Measurements from ENCODE around the gene SH3YL1. TPM values are rescaled to one million over a fixed set of nuclear protein-coding genes. Genes with fewer than 3 reads are reported as not detected.

The SH3YL1 gene
- total RNA-seq, 1 donor from 2014 or later, result 33.3 TPM

DNA sequence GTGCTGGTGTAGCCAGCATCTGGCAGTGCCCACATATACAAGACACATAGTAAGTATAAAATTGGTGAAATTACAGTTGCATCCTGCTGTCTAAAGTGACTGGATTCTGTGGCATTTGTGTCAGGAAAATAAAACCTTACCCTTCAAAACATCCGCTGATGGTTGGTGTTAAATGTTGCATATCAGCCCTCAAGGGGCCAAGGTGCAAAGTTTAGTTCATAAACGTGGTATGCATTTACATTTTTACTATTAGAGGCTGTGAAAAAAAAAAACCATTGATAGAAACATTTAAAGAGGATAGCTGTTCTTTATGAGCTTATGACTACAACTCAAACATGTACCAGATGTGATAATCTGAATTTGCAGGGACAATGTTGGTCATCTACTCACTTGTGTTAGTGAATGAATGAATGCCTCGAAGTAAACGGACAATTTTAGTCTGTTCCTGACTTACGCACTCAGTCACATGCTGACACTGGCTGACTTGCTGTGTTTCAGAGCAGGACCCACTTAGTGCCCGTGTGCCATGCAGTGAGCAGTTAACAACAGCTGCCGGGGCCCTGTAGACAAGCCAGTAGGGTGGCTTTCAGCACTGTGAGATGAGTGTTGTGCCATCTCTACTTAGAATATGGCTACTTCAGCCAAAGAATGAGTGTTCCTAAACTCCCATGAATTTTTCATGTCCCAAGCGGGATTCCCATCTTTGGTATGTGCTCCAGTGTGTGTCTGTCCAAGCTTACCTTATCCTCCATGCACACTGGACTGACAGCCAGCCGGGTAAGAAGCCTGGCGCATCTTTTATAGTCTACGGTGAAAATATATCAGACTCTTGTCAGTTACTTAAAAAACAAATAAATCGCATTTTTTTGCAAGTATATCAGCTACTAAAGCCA lies 18.8 kb upstream of the SH3YL1 start:
- Mint-ChIP-seq H3K27ac (no peak overlapping the region), H3K36me3 (ENCODE audit: low read depth) (peaks cover 53% of the 10 kb centered on the region), H3K27me3 (peaks cover 14% of the 10 kb centered on the region), H3K4me1 (peaks cover 8% of the 10 kb centered on the region), H3K9me3 (no peaks in the 10 kb centered on the region), H3K4me3 (no peak overlapping the region)
- ChIA-PET POLR2A (no interaction called here), CTCF (no interaction called here)
- intact Hi-C loops (cut with micrococcal nuclease), result no loop called here
- DNase-seq (no peak), ATAC-seq (ENCODE audit: low read depth) (no peak)
- TF ChIP-seq, protein P1, sequence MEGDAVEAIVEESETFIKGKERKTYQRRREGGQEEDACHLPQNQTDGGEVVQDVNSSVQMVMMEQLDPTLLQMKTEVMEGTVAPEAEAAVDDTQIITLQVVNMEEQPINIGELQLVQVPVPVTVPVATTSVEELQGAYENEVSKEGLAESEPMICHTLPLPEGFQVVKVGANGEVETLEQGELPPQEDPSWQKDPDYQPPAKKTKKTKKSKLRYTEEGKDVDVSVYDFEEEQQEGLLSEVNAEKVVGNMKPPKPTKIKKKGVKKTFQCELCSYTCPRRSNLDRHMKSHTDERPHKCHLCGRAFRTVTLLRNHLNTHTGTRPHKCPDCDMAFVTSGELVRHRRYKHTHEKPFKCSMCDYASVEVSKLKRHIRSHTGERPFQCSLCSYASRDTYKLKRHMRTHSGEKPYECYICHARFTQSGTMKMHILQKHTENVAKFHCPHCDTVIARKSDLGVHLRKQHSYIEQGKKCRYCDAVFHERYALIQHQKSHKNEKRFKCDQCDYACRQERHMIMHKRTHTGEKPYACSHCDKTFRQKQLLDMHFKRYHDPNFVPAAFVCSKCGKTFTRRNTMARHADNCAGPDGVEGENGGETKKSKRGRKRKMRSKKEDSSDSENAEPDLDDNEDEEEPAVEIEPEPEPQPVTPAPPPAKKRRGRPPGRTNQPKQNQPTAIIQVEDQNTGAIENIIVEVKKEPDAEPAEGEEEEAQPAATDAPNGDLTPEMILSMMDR (IDR thresholded peaks at IDR 0.05), result no peak

- CTCF ChIA-PET, result no interaction called here
- no peak for ATAC-seq (ENCODE audit: low read depth)
- TF ChIP-seq, protein P1 (IDR thresholded peaks at IDR 0.05), result no peak
- Mint-ChIP-seq H3K4me3 (no peak overlapping the region), H3K36me3 (ENCODE audit: low read depth) (peaks cover 64% of the 10 kb centered on the region), H3K27me3 (peaks cover 9% of the 10 kb centered on the region), H3K27ac (no peak overlapping the region), H3K9me3 (no peaks in the 10 kb centered on the region), H3K4me1 (peaks cover 3% of the 10 kb centered on the region)
- POLR2A ChIA-PET, result no interaction called here
- no peak for DNase-seq
- intact Hi-C loops (cut with micrococcal nuclease), result no loop called here
Observed at GRCh38 chr2:281381-281780, 17.5 kb upstream of the SH3YL1 start.

DNA sequence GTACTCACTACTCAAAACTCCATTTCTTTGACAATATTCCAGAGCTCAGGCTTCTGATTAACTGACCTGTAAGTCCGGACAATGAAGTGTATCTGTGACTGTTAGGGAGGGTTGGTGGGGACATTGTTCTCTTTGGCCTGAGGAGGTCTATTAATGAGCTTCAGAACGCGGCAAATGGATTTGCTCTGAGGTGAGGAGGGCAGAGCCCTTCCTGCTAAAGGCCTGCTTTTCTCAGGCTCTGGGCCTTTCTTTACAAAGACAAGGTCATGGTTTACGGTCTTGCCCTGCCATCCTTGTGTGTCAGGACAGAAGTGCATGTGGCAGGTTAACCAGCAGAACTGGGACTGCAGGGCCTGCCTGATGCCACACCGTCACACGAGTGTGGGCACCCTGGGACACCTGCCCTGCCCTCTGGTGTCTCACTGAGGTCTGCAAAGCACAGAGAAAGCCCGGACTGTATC lies 16.8 kb upstream of the SH3YL1 start:
- CTCF ChIA-PET, result no interaction called here

GRCh38 chr2:279956-280649 lies 16.3 kb upstream of the SH3YL1 start:
- ChIA-PET CTCF (no interaction called here), POLR2A (no interaction called here)
- no peak overlapping the region for H3K27ac Mint-ChIP-seq
- H3K9me3 Mint-ChIP-seq, result no peaks in the 10 kb centered on the region
- ATAC-seq (ENCODE audit: low read depth) (no peak), DNase-seq (no peak)
- peaks cover 10% of the 10 kb centered on the region for H3K4me1 Mint-ChIP-seq
- TF ChIP-seq, protein P1 (IDR thresholded peaks at IDR 0.05), result no peak
- no peaks in the 10 kb centered on the region for H3K27me3 Mint-ChIP-seq
- no peak overlapping the region for H3K4me3 Mint-ChIP-seq
- peaks cover 74% of the 10 kb centered on the region for H3K36me3 Mint-ChIP-seq (ENCODE audit: low read depth)
- intact Hi-C loops (cut with micrococcal nuclease), result no loop called here

More for the DNA sequence above, 16.8 kb upstream of the SH3YL1 start:
- POLR2A ChIA-PET, result no interaction called here
- DNase-seq (no peak), ATAC-seq (ENCODE audit: low read depth) (no peak)
- Mint-ChIP-seq H3K36me3 (ENCODE audit: low read depth) (peaks cover 70% of the 10 kb centered on the region), H3K4me1 (peaks cover 4% of the 10 kb centered on the region), H3K4me3 (no peak overlapping the region), H3K9me3 (no peaks in the 10 kb centered on the region), H3K27ac (no peak overlapping the region), H3K27me3 (peaks cover 2% of the 10 kb centered on the region)
- TF ChIP-seq, protein P1 (IDR thresholded peaks at IDR 0.05), result no peak
- intact Hi-C loops (cut with micrococcal nuclease), result no loop called here

DNA sequence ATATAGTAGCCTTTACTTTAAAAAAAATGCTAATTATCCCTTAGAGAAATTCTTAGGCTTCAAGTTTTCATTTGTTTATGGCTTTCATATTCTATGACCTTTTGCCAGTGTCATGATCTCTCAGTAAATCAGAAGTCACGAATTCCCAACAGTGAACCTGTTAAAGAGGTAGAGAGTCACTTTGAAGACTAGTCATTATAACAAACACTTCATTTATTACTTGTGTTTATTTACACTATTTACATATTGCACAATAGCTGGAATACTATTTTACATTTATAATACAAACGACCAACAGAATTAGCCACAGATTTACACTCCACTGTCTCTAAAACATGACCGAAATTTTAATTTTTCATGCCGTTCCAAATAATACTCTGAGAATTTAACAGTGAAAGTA lies 15.5 kb upstream of the SH3YL1 start:
- intact Hi-C loops (cut with micrococcal nuclease), result no loop called here
- no peak for DNase-seq
- peaks cover 15% of the 10 kb centered on the region for H3K4me1 Mint-ChIP-seq
- H3K36me3 Mint-ChIP-seq (ENCODE audit: low read depth), result peaks cover 77% of the 10 kb centered on the region
- TF ChIP-seq, protein P1 (IDR thresholded peaks at IDR 0.05), result no peak
- H3K27ac Mint-ChIP-seq, result no peak overlapping the region
- ATAC-seq (ENCODE audit: low read depth), result no peak
- H3K4me3 Mint-ChIP-seq, result no peak overlapping the region
- ChIA-PET POLR2A (no interaction called here), CTCF (no interaction called here)
- no peaks in the 10 kb centered on the region for H3K27me3 Mint-ChIP-seq
- H3K9me3 Mint-ChIP-seq, result no peaks in the 10 kb centered on the region
